NCI-H82 treated with DMSO at 0.1 percent for 48 hours (cell line): ENCODE data around the gene HYAL1.
"Not testable (repeated sequence)": the region's sequence is repeated elsewhere in the genome, so short reads cannot be mapped to it uniquely, and the experiment has no call there.

Experiments
- DNase-seq: peaks from one replicate; lab custom pipeline; 2025; ENCODE audit not compliant: unreplicated experiment; lab: John Stamatoyannopoulos, UW

HYAL1 gene

DNA sequence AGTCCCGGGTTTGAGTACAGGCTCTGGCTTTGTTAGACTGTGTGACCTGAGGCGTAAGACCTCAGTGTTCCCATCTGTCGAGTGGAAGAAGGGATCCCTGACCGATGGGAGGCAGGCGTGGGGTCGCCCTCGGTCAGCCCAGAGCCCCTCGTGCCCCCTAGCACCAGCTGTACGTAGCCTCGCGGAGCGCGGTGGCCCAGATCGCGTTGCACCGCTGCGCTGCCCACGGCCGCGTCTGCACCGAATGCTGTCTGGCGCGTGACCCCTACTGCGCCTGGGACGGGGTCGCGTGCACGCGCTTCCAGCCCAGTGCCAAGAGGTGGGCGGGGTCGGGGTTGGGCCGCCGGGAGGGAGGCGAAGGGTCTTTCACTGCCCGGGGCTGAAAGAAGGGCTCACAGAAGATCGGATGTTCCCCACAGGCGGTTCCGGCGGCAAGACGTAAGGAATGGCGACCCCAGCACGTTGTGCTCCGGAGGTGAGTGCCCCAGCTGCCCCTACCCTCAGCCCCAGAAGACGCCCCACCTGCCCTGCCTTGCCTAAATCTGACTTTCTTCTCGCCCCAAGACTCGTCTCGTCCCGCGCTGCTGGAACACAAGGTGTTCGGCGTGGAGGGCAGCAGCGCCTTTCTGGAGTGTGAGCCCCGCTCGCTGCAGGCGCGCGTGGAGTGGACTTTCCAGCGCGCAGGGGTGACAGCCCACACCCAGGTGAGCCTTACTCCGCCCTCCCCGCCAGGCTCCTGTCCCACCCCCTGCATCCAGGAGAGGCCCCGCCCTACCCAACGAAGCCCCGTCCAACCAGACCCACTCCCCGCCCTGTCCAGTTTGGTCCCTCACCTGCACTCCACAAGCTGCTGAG lies 28.0 kb downstream of the HYAL1 start:
- DNase-seq: no peak

DNA sequence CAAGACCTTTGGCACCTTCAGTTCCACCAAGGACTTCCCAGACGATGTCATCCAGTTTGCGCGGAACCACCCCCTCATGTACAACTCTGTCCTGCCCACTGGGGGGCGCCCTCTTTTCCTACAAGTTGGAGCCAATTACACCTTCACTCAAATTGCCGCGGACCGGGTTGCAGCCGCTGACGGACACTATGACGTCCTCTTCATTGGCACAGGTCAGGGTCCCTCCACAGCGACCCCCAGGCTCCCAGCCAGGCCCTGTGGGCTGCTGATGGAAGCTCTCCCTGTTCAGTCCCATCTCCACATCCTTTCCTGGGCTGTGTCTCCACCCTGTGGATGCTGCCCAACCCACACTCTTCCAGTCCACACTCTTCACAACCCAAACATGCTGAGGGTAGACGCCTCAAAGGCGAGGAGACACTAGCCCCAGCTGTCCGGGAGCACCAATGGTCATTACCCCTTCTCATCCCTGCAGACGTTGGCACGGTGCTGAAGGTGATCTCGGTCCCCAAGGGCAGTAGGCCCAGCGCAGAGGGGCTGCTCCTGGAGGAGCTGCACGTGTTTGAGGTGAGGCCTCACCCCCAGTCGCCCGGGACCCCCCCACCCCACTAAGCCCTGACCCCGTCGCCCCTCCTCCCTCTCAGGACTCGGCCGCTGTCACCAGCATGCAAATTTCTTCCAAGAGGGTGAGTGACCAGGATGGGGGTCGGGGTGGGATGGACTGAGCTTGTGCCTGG lies 28.8 kb downstream of the HYAL1 start:
- DNase-seq: peak; percentile 43

- DNase-seq: no peak
Measured at GRCh38 chr3:50273689-50274065, 29.7 kb downstream of the HYAL1 start.

GRCh38 chr3:50272911-50273688 lies 30.3 kb downstream of the HYAL1 start:
- DNase-seq: peak; percentile 35

- not testable (repeated sequence) for DNase-seq
Measured at GRCh38 chr3:50272538-50272910, 30.9 kb downstream of the HYAL1 start.

GRCh38 chr3:50271314-50271936 lies 31.9 kb downstream of the HYAL1 start:
- DNase-seq: no peak

DNA sequence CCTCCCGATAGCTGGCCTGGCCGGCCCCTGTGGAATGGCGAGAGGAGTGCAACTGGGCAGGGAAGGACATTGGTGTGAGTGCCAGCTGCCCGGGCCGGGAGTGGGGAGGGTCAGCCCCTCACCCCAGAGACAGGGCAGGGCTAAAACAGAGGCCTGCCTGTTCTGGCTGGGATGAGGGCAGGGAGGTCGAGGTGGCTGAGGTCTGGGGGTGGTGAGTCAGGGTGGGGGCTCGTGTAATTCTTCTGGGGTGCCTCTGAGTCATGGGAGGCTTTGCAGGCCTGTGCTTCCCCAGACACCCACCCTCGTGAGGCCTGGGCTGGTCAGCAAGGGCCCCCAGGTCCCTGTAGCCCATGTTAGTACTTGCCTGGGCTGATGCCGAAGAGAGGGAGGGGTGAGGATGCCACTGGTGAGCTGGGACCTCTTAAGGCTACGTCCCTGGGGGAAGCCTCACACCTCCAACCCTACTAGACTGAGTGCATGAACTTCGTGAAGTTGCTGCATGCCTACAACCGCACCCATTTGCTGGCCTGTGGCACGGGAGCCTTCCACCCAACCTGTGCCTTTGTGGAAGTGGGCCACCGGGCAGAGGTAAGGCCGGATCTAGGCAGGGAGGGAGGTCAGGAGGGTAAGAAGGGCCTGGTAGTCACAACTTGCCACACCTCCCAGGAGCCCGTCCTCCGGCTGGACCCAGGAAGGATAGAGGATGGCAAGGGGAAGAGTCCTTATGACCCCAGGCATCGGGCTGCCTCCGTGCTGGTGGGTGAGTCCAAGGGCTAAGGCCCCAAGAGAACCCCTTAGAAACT lies 32.8 kb downstream of the HYAL1 start:
- no peak for DNase-seq

DNA sequence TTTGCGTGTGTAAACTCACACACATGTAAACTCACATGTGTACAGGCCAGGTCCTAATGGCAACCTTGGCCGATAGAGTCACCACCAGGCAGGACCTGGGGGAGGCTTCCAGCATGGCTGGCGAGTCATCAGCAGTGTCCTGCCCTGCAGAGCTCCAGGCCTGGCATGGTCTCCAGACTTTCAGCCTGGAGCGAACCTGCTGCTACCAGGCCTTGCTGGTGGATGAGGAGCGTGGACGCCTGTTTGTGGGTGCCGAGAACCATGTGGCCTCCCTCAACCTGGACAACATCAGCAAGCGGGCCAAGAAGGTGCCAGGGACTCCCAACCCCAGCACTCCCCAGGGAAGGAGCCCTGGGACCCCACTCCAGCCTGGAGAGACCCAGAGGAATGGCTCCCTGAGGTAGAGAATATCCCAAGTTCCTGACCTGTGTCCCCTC lies 33.4 kb downstream of the HYAL1 start:
- no peak for DNase-seq

GRCh38 chr3:50269460-50269859 lies 33.9 kb downstream of the HYAL1 start:
- no peak for DNase-seq

GRCh38 chr3:50268703-50269451 lies 34.5 kb downstream of the HYAL1 start, which contains the start of gene SEMA3B:
Gene SEMA3B, plus strand, starts transcription at chr3:50269147. Its CDS starts 94 bp downstream, at chr3:50269241.
- no peak for DNase-seq

DNA sequence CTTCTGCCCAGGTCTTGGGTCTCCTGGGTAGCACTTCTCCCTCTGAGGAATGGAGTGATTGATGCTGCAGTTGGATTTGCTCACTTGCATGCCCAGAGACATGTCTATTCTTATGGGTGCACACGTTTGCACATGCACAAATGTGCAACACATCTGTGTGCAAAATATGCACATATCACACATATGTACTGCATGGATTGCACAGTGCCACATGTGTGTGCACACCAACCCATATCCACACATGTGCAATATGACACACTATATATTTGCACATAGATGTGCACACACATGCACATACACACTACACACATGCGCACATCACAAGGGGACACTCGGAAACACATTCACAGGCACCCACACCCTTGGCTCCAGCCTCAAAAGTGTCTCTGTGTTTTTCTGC lies 35.1 kb downstream of the HYAL1 start:
- no peak for DNase-seq

GRCh38 chr3:50267280-50267913 lies 36.0 kb downstream of the HYAL1 start:
- DNase-seq: no peak

DNA sequence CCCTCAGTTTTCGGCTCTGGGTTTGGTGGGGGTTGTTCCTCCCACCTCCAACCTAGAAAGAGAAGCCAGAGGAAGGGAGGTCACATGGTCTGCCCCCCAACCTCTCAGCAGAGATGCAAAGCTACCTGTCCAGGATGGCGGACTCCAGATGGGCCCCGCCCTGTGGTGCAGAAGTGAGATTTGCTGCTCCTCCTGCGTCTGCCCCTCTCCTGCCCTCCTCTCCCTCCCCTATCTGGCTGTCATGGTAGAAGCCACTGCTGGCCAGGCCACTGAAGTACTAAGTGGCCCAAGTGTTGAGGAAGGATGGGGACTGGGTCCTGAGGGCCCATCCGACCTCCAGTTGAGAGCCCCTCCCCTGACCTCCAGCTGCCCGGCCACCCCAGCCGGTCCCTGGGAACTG lies 36.5 kb downstream of the HYAL1 start:
- DNase-seq: no peak

- DNase-seq: no peak
Measured at GRCh38 chr3:50266017-50266416, 37.4 kb downstream of the HYAL1 start.

- no peak for DNase-seq
Measured at GRCh38 chr3:50265571-50265970, 37.8 kb downstream of the HYAL1 start.

DNA sequence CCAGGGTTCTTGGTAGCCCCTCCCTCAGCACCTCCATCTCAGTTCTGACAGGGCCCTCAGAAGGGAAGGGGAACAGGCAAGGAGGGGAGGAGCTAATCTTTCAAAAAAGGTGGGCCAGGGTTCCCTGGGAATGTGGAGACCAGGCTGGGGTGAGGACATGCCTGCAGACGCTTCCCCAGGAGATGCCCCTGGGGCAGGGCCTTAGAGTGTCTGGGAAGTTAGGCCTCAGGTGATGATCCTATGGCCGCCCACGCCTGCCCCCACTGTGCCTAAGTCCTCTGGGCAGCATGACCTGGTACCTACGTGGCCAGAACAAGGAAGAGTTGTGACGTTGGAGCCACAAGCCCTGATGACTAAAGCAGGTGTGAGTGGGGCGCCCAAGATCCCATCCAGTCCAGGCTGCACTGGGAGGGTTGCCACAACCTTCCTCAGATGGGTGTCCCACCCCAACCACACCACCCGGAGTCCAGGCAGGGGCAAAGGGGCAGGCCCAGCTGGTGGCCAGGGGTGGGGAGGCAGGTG lies 38.3 kb downstream of the HYAL1 start:
- DNase-seq: no peak

DNA sequence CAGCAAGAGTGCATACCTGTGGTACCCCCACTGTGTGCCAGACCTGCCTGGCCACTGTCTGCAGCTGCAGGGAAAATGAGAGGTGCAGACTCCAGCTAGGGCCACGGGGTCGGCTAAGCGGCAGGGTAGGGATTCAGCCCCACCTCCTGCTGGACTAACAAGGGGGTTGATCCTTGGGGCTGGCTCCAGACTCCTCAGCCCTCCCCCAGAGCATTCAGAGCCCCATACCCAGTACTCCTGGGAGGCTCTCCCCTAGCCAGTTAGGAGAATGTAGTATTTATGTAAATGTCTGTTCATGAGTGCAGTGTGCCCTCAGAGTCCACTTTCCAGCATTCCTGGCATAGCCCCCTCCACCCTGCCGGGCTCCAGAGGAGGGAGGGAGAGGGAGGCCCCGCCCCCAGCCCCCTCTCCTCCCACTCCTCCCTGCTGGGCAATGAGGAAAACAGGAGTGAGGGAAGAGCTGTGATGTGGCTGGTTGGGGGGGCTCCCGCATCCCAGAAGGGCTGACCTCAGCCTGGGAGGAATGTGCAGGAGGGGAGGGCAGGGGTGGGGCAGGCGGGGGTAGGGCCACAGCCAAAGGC lies 38.9 kb downstream of the HYAL1 start:
- DNase-seq: peak; percentile 20
